Brain microvascular endothelial cell (primary cell): ENCODE data around the gene FAM219A.
"Not testable (repeated sequence)": the region's sequence is repeated elsewhere in the genome, so short reads cannot be mapped to it uniquely, and the experiment has no call there.

Source experiments
- DNase-seq: peaks from one replicate; pipeline ENCODE4 v3.0.0-alpha.2; 2020
- H3K27ac ChIP-seq: fragments of 250-450 bp; sonication (Bioruptor Pico); 2 replicates; pipeline ENCODE4 v1.5.1; 2020; ENCODE audit warnings: mild to moderate bottlenecking, moderate library complexity
- H3K27me3 ChIP-seq: fragments of 250-450 bp; sonication (Bioruptor Pico); replicated peaks from 2 replicates; pipeline ENCODE4 v1.5.1; 2020; ENCODE audit warnings: mild to moderate bottlenecking
- H3K36me3 ChIP-seq: fragments of 250-450 bp; sonication (Bioruptor Pico); replicated peaks from 2 replicates; pipeline ENCODE4 v1.5.1; 2020; ENCODE audit warnings: mild to moderate bottlenecking
- H3K4me3 ChIP-seq: 2 replicates; pipeline ENCODE4 v1.5.1; 2011; ENCODE audit warnings: low read depth, mild to moderate bottlenecking, control low read depth, low read length, moderate library complexity
- in situ Hi-C: cut with HindIII; loops from 2 replicates; pipeline ENCODE4 v1.10.0; 2017; ENCODE audit warnings: low sequenced_read_pairs, low pct_ligation_motif_present
- TF ChIP-seq, protein P1 (sequence below): IDR thresholded peaks from 2 replicates; pipeline ENCODE4 v1.5.1; 2011; ENCODE audit warnings: low read depth, mild to moderate bottlenecking, moderate library complexity, low read length, control low read depth, inconsistent platforms; ENCODE audit errors: missing control alignments

Gene FAM219A

DNA sequence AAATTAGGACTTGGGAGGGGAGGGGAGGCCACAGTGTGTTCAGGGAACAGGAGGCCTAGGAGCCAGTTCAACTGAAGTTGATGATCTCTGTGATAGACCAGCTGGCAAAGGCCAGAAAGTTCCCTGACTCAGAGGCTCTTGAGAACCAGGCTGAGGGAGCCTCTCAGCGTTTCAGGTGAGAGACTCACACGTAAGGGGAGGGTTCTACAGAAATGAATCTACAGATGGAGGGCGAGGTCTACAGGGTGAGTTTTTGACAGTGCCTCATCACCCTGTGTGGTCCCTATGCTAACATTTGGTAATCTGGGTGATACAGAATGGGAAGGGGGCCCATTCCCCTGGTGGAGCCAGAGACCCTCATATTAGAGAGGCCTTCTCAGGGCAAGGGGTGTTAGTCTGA is 32.4 kb upstream of the FAM219A start:
- Histone ChIP-seq H3K36me3 (no peaks in the 10 kb centered on the region), H3K27ac (no peak overlapping the region), H3K27me3 (no peaks in the 10 kb centered on the region), H3K4me3 (no peak overlapping the region)
- in situ Hi-C loops, result no loop called here
- TF ChIP-seq, protein P1, sequence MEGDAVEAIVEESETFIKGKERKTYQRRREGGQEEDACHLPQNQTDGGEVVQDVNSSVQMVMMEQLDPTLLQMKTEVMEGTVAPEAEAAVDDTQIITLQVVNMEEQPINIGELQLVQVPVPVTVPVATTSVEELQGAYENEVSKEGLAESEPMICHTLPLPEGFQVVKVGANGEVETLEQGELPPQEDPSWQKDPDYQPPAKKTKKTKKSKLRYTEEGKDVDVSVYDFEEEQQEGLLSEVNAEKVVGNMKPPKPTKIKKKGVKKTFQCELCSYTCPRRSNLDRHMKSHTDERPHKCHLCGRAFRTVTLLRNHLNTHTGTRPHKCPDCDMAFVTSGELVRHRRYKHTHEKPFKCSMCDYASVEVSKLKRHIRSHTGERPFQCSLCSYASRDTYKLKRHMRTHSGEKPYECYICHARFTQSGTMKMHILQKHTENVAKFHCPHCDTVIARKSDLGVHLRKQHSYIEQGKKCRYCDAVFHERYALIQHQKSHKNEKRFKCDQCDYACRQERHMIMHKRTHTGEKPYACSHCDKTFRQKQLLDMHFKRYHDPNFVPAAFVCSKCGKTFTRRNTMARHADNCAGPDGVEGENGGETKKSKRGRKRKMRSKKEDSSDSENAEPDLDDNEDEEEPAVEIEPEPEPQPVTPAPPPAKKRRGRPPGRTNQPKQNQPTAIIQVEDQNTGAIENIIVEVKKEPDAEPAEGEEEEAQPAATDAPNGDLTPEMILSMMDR, result no peak
- DNase-seq, result no peak

DNA sequence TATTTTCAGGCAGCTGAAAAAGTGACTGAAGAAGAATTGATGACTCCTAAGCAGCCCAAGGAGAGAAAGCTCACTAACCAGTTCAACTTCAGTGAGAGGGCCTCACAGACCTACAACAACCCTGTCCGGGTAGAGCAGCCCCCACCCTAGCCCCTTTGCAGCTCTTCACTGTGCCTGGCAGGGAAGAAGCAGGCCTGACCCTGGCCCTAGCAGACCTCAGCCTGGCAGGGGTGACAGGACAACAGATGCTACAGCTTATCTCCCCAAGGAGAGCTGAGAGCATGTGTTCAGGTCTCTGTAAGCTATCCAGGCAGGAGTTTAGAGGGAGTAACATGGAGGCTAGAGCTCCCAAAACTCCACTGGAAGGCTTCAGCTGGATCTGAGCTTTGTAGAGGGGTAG is 32.0 kb upstream of the FAM219A start:
- TF ChIP-seq, protein P1, result no peak
- in situ Hi-C loops, result no loop called here
- no peak overlapping the region for H3K4me3 ChIP-seq
- no peaks in the 10 kb centered on the region for H3K36me3 ChIP-seq
- H3K27me3 ChIP-seq, result no peaks in the 10 kb centered on the region
- no peak for DNase-seq
- no peak overlapping the region for H3K27ac ChIP-seq

DNA sequence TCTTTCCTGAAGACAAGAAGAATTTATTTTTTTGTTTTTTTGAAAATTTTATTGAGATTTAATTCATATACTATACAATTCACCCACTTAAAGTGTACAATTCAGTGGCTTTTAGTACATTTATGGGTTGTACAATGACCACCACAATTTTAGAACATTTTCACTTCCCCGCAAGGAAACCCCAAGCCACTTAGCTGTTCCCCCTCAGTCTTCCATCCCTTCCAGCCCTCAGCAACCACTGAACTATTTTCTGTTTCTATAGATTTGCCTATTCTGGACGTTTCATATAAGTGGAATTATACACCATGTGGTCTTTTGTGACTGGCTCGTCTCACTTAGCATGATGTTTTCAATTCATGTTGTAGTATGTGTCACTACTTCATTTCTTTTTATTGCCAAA is 28.2 kb upstream of the FAM219A start:
- in situ Hi-C loops, result no loop called here
- TF ChIP-seq, protein P1, result no peak

DNA sequence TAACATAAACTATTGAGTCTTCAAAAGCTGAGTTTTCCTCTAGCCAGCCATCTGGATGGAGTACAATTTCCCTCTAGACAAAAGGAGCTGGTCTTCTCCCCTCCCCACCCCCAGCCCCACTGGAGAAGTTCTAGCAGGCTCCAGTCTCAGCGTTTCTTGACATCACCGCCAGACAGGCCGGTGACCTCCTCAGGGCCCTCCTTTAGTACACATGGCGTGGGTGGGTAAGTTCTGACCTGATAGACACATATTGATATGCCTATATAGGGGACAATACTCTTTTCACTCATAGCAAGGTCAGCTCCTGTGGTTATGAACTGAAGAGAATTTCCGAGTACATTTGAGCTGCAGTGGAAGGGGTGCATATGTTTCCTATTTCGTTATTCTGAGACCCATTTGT is 27.5 kb upstream of the FAM219A start:
- no peak for DNase-seq
- TF ChIP-seq, protein P1, result no peak
- in situ Hi-C loops, result no loop called here
- Histone ChIP-seq H3K27me3 (no peaks in the 10 kb centered on the region), H3K36me3 (no peaks in the 10 kb centered on the region), H3K4me3 (no peak overlapping the region), H3K27ac (no peak overlapping the region)

More for the DNA sequence above, 28.2 kb upstream of the FAM219A start:
- DNase-seq, result no peak
- no peak overlapping the region for H3K4me3 ChIP-seq
- H3K36me3 ChIP-seq, result no peaks in the 10 kb centered on the region
- H3K27me3 ChIP-seq, result no peaks in the 10 kb centered on the region
- no peak overlapping the region for H3K27ac ChIP-seq

DNA sequence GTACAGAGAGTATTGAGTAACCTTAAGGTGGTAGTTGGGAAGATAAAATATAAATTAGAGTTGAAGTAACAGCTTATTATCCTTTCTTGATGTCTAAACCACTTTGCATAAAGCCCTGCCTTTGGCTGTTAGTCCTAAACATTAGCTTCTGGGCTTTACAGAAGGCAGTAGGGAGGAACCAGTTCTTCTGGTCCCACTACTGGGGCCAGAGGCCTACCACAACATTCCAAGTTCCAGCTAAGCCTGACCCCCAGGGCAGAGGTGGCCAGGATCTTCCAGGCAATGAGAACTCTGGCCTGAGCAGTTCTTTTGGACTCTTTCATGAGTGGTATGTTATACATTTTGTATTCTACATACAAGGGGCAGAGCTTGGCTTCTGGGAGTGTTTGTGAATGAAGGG is 26.3 kb upstream of the FAM219A start:
- H3K36me3 ChIP-seq, result no peaks in the 10 kb centered on the region
- no peak overlapping the region for H3K27ac ChIP-seq
- no peaks in the 10 kb centered on the region for H3K27me3 ChIP-seq
- H3K4me3 ChIP-seq, result no peak overlapping the region
- no peak for DNase-seq
- in situ Hi-C loops, result no loop called here
- TF ChIP-seq, protein P1, result no peak

DNA sequence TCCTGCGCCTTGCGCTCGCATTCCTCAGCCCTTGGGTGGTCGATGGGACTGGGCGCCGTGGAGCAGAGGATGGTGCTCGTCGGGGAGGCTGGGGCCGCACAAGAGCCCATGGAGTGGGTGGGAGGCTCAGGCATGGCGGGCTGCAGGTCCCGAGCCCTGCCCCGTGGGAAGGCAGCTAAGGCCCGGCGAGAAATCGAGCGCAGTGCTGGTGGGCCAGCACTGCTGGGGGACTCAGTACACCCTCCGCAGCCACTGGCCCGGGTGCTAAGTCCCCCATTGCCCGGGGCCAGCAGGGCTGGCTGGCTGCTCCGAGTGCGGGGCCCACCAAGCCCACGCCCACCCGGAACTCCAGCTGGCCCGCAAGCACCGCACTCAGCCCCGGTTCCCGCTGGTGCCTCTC is 24.4 kb upstream of the FAM219A start:
- H3K27ac ChIP-seq, in situ Hi-C loops, H3K4me3 ChIP-seq, H3K36me3 ChIP-seq, H3K27me3 ChIP-seq, DNase-seq: not testable (repeated sequence)

DNA sequence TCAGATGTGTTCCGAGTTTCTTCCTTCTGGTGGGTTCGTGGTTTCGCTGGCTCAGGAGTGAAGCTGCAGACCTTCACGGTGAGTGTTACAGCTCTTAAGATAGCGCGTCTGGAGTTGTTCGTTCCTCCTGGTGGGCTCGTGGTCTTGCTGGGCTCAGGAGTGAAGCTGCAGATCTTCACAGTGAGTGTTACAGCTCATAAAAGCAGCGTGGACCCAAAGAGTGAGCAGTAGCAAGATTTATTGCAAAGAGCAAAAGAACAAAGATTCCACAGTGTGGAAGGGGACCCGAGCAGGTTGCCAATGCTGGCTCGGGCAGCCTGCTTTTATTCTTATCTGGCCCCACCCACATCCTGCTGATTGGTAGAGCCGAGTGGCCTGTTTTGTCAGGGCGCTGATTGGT is 23.2 kb upstream of the FAM219A start:
- in situ Hi-C loops, H3K4me3 ChIP-seq, H3K27me3 ChIP-seq, DNase-seq, H3K36me3 ChIP-seq, H3K27ac ChIP-seq: not testable (repeated sequence)
